HG02840 (cell line): ENCODE data around the gene MOB4.
"Not testable (repeated sequence)": the region's sequence is repeated elsewhere in the genome, so short reads cannot be mapped to it uniquely, and the experiment has no call there.

Source experiments
- ATAC-seq: cut with Tn5 transposase; IDR thresholded peaks from one replicate; pipeline ENCODE4 v1.9.1; 2021; ENCODE audit warnings: mild to moderate bottlenecking, moderate library complexity, moderate number of reproducible peaks; ENCODE audit not compliant: unreplicated experiment, low FRiP score

The MOB4 gene

DNA sequence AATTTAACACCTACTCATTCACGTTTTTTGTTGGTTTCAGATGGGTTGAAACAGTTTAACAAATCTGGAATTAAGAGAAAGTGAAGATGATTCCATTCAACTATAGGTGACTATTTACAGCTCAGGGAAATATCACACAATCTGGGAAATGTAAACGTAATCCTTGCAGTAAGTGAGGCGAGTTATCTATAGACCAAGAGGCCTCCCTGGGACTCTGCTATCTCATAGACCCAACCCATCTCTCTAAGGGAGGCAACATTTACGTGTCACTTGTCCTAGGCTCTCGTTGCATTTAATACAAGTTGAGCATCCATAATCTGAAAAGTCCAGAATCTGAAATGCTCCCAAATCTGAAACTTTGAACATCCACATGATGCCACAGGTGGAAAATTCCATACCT lies 2.0 kb upstream of the MOB4 start:
- ATAC-seq, result no peak

DNA sequence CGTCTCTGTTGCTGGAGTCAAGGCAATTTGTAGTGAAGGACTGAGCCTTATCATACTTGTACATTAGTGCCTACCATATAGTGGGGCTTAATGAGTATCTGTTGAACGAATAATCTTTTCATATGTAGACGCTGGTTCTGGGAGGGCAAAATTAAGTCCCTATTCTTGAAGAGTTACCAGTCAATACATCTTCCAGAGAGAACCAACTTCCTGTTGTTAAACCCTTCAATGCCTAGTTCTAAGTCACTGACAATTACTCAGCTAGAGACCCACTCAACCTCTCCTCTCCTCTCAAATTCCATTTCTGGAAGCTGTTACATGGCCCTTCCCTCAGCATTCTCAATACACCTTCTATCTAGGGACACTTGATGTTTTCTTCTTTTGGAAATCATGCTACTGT lies 1.1 kb upstream of the MOB4 start:
- no peak for ATAC-seq

DNA sequence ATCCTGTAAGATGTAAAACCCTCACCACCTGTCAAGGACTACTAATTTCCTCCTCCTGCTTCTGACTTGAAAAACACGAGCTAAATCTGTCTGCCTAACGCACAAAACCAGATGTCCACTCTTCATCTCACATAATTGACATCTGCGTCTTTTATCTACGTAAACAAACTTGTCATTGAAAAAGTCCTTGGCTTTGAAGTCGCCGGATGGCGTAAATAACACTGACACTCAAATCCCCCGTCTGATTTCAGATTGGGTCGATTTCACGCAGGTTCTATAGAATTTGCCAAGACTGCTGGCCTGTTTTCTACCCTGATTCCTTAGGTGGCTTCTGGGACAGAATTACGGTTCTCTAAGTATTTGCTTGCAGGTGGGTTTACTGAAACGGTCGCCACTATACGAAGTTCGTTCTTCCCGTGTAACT lies 539 bp upstream of the MOB4 start:
- ATAC-seq, result peak; percentile 0

DNA sequence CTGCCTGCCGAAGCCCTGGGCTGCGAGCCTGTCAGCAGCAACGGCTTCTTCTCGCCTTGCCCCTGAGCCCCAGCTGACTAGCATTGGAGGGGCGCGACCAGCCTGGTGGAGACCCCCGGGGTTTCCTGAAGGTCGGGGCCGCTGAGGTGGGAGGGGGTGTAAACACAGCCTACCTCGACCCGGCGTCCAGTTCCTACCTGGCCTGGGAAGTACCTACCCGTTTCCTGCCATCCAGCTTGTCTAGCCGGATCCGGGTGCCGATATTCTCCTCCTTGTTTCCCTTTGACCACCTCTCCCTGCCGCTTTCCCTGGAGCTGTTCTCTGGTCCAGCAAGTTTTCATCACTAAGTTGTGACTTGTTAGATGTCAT lies 511 bp downstream of the MOB4 start:
- ATAC-seq, result peak; percentile 6

DNA sequence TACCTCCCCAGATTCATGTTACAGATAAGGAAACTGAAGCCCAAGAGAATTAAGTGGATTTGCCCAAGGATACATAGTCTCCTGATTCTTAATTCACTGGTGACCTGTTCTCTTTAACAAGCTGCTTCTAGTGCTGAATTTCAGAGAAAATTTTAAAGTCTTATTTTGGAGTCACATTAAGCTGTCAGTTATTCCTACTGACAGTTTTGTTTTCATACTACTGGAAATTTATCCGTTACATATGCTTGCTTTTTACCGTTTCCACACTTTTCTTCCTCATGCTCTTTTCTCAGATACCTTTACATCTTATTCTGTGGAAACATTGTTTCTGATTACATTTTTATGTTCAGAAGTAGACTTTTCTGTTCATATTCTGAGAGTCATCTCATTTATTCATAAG lies 1.3 kb downstream of the MOB4 start:
- ATAC-seq, result no peak

DNA sequence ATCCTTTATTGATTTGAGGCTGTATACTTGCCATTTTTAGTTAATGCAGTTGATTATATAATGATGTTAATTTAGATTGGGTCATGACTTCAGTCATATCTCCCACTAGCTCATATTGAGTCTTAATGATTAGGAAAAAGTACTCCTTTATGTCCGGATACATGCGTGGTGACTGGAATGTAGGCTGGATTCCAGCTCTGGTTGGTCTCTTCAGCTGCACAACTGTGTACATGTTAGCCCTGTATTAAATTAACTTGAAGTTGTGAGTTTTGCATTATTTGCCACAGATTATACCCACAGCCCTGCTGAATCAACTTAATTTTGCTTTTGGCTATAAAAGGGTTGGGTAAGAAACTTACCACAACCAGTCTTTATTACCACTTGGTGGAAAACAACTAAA lies 22.5 kb downstream of the MOB4 start:
- ATAC-seq, result no peak

DNA sequence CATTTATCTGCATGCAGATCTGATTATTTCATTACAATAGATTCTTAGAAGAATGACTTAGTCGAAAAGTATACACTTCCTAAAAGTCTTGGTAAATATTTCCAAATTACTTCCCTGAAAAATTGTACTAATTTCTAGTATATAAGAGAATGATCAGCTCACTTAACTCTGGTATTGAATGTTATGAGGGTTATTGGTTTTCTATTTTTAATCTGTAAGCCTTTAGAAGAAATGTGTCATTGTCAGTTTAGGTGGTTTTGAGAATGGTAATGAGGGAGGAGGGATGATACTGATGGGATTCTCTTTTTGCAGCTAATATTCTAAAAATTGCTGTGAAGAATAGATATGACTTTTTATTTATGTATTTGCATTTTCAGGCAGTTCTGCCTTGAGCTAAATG lies 23.9 kb downstream of the MOB4 start:
- no peak for ATAC-seq

DNA sequence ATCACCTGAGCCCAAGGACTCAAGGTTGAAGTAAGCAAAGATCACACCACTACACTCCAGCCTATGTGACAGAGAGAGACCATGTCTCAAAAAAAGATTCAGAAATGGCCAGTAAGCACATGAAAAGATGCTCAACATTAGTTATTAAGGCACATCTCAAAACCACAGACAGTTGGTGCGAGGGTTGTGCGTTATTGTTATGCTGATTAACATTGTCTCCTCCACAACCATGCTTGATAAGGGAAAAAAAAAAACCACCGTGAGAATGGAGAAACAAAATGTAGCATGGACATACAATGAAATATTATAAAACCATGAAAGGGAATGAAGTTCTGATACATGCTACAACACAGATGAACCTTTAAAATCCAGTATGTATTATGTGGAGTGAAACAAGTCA lies 27.3 kb downstream of the MOB4 start:
- no peak for ATAC-seq

DNA sequence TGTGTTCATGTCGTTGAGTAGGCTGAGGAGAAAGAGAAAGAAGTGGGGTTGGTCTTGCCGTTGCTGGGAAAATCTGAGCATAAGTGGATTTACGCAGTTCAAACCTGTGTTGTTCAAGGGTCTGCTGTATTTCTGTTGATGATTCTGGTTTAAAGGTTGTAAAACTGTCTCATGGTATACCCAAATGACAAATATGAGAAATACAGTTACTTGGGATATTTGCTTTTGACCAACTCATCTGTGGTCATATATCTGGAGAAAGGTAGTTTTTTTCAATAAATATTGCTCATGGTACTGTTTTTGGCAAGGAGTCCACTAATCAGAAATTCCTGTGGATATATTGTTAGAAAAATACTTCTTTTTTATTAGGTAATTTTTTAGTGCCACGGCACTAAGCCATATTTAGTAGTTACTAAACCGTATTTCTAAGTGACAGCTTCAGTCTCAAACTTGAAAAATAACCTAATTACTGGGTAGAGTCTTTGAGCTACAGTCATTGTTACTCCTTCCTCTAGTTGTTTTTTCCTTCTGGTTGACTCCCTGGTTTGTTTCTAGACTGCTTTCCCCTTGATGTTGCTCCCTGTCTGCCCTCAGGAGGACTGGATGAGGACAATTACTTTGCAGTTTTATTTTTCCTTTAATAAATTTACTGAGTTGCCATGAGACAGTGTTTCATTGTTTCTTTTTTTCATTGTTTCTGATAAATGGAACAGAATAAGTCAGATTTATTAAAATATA lies 31.5 kb downstream of the MOB4 start:
- no peak for ATAC-seq

DNA sequence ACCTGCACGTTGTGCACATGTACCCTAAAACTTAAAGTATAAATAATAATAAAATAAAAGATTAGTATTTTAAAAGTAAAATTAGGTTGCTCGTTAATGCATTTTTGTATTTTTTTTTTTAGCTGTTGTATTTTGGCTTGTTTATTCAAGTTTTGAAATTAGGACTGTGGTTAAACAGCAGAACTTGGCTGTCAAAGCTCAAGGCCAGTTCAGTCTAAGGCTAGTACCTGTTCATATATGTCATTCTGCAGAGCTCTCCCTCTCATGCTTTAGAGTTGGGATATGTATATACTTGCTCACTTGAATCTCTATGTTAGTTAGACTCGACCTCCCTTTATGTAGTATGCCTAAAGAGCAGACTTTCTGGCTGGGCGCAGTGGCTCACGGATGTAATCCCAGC lies 32.7 kb downstream of the MOB4 start:
- no peak for ATAC-seq

DNA sequence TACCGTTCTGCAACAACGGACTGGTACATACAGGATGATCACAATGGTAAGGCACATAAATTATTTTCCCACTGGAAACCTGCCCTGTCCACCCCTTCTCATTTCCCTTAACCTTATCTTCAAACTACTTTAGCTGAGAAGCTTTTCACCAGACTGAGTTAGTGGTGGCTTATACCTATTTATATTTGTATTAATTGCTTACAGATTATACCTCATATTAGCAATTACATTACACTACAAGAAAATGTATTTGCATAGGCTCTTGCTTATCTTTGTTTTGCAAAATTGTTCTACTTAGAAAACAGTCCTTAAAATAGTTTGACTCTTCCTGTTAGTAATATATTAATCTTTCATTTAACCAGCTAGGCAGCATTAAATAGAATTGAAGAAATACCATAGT lies 35.4 kb downstream of the MOB4 start:
- not testable (repeated sequence) for ATAC-seq

DNA sequence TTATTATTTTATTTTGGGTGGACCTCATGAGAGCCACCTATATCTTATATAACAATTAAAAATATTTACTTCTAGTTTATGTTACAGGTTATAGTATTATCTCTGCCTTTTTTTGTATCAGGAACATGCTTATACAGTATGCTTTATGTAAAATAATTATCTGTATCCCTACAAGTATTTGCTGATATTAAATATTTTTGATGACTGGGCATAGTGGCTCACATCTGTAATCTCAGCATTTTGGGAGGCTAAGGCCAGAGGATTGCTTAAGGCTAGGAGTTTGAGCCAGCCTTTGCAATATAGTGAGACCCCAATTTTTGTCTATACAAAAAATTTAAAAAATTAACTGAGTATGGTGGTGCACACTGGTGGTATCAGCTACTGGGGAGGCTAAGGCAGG lies 39.6 kb downstream of the MOB4 start:
- no peak for ATAC-seq

DNA sequence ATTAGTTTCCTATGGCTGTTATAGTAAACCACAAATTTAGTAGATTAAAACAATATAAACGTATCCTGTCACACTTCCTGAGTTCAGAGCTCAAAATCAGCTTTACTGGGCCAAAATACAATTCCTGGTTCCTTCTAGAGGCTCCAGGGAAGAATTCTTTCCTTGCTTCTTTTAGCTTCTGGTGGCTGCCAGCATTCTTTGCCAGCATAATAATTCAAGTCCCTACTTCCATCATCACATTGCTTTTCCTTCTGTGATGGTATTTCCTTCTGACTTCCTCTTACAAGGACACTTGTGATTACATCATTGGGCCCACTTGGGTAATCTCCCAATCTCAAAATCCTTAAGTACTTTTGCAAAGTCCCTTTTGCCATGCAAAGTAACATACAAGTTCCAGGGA lies 40.6 kb downstream of the MOB4 start:
- no peak for ATAC-seq

DNA sequence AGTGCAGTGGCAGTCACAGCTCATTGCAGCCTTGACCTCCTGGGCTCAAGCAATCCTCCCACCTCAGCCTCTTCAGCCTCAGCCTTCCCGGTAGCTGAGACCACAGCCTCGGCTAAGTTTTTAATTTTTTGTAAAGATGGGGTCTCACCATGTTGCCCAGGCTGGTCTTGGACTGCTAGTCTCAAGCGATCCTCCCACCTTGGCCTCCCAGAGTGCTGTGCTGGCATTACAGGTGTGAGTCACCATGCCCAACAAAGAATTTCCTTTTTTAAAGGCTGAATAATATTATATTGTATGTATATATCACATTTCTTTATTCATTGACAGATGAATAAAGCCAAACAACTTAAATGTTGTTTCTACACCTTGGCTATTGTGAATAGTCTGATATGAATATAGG lies 42.5 kb downstream of the MOB4 start:
- no peak for ATAC-seq

DNA sequence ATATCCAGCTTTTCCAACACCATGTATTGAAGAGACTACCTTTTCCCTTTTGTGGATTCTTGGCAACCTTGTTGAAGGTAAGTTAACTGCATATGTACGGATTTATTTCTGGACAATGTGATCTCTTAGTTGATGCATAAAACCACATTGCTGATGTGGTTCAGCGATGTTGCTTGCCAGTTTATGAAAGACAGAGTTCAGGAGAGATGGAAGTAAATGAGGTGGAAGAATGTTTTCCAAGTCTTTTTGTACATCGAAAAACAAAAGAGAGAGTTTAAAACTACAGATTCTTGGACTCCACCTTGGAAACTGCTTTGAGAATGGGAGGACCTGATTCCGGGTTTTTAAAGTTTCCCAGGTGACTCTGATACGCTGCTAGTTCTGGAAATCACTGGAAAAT lies 43.8 kb downstream of the MOB4 start:
- ATAC-seq, result no peak

DNA sequence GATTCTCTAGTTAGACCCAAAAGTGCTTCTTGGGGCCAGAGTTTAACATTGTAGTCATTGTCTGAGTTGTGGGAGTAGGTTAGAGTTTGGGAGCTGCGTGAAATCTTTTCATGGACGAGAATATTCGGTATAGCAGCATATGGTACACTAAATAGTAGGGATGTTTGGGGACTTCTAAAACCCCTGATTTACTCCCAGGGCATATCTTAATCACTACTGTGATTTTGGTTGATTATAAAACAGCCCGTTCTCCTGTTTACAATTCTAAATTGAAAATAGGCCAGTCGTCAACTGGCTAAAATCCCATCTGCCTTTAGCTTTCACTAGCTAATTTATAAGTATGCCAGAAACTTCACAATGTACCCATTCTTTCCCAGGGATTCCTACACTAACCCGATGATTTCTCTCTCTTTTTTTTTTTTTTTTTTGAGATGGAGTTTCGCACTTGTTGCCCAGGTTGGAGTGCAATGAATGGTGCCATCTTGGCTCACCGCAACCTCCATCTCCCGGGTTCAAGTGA lies 44.3 kb downstream of the MOB4 start:
- ATAC-seq, result no peak

DNA sequence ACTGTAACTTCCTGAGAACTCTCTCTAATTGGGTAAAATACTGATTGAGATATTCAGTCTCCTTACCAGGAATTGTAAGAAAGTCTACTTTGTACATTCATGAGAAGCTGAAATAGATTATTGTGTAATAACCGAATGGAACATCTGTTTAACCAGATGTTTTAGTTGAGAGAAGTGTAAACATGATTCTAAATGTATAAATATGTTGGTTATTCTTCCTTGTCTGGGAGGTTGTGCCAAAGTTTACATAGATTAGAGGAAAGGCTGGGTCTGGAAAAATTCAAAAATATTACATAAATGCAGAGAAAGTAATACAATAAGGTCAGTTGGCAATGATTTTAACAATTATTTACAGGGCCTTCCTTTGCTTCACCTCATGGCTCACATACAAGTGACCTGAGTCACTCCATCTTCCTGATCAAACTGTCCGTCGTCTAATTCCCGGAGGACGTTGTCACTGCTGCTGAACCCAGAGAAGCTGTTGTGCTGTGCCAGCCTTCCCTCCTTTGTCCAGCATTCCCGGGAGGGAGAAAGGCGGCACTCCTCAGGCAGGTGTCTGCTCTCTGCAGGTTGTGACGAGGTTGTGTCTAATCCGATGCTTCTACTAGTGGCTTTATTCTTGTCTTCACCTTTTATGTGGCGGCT lies 55.9 kb downstream of the MOB4 start:
- ATAC-seq, result no peak

DNA sequence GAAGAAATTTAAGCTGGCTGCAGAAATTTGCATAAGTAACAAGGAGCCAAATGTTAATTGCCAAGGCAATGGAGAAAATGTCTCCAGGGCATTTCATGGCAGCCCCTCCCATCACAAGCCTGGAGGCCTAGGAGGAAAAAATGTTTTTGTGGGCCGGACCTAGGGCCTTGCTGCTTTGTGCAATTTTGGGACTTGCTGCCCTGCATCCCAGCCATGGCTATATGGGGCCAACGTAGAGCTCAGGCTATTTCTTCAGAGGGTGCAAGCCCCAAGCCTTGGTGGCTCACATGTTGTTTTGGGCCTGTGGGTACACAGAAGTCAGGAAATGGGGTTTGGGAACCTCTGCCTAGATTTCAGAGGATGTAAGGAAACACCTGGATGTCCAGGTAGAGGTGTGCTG lies 57.7 kb downstream of the MOB4 start:
- ATAC-seq, result no peak

DNA sequence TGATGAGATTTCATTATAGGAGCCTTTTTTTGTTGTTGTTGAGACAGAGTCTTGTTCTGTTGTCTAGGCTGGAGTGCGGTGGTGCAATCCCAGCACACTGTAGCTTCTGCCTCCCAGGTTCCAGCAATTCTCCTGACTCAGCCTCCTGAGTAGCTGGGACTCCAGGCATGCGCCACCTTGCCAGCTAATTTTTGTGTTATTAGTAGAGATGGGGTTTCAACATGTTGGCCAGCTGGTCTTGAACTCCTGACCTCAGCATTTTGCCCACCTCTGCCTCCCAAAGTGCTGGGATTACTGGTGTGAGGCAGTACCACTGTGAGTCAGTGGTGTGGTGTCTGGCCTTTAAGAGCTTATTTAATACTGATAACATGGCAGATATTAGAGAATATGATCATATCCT lies 60.1 kb downstream of the MOB4 start:
- no peak for ATAC-seq

DNA sequence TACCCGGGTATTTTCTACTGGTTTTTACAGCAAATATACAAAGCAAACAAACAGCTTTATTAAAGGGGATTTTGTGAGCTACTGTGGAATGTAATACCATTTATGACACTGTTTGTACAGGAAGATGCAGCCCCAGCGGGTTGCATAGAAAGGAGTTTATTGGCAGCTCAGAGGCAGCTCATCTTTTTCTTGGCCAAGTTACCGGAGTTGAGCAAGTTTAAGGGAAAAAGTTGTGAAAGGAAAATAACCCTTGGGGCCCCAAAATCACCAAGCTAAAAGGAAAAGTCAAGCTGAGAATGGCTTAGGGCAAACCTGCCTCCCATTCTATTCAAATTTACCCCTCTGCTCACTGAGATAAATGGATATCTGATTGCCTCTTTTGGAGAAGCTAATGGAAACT lies 60.8 kb downstream of the MOB4 start:
- ATAC-seq, result no peak

DNA sequence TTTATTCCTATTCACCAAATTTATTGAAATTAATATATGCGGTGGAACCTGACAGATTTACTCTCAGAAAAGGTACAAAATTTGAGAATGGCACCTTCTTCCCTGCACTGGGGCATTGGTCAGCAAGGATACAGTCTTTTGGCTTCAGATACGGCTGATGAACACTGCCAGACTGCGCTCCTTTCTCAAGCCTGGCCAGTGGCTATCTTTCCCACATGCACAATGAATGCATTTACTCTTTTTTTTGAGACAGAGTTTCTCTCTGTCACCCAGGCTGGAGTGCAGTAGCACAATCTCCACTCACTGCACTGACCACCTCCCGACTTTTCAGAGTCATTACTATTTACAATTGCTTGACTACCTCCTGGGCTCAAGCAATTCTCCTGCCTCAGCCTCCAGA lies 61.6 kb downstream of the MOB4 start:
- ATAC-seq, result no peak

DNA sequence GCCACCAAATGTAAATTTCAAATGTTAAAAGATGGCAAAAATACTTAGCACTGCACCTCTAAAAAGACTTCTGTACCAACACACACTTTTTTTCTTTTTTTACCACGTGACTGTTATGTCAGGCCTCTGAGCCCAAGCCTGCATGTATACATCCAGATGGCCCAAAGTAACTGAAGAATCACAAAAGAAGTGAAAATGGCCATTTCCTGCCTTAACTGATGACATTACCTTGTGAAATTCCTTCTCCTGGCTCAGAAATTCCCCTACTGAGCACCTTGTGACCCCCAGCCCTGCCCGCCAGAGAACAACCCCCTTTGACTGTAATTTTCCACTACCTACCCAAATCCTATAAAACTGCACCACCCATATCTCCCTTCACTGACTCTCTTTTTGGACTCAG lies 62.4 kb downstream of the MOB4 start:
- not testable (repeated sequence) for ATAC-seq
